ENCODE measurements around the gene KSR2. TPM values are rescaled to one million over a fixed set of nuclear protein-coding genes. Genes with fewer than 3 reads are reported as not detected.
A peak's percentile ranks its signal among the peaks of the same experiment; 100 is the strongest.

KSR2 gene
- total RNA-seq, 2 donors from 2014 or later, result 1.2 to 1.3 TPM

DNA sequence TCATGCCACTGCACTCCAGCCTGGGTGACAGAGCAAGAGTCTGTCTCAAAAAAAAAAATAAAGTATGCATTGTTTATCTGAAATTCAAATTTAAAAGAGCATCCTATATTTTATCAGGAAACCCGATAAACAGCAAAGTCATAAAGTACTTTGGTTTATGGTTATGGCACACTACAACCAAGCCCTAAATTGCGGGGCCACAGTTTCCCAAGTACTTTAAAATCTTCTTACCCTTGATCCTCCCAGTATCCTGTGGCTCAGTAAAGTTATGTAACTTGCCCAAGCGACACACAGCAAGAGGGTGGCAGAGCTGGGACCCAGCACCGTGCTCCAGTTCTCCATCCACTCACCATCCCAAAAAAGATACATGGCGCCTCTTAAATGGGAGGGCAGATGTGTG is 35.2 kb downstream of the KSR2 start:
- Histone ChIP-seq H3K9ac (ENCODE audit: low read depth in 2 of 2, low read length in 2 of 2) (no peak overlapping the region), H3K36me3 (no peaks in the 10 kb centered on the region), H3K9me3 (no peaks in the 10 kb centered on the region), H3K27ac (no peak overlapping the region), H3K4me3 (no peak overlapping the region), H3K27me3 (no peaks in the 10 kb centered on the region), H3K4me1 (peaks cover 6% of the 10 kb centered on the region)
- TF ChIP-seq, protein P1, sequence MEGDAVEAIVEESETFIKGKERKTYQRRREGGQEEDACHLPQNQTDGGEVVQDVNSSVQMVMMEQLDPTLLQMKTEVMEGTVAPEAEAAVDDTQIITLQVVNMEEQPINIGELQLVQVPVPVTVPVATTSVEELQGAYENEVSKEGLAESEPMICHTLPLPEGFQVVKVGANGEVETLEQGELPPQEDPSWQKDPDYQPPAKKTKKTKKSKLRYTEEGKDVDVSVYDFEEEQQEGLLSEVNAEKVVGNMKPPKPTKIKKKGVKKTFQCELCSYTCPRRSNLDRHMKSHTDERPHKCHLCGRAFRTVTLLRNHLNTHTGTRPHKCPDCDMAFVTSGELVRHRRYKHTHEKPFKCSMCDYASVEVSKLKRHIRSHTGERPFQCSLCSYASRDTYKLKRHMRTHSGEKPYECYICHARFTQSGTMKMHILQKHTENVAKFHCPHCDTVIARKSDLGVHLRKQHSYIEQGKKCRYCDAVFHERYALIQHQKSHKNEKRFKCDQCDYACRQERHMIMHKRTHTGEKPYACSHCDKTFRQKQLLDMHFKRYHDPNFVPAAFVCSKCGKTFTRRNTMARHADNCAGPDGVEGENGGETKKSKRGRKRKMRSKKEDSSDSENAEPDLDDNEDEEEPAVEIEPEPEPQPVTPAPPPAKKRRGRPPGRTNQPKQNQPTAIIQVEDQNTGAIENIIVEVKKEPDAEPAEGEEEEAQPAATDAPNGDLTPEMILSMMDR (IDR thresholded peaks at IDR 0.05), result no peak
- intact Hi-C loops (cut with DNase I), result no loop called here
- DNase-seq, result peak; percentile 23

DNA sequence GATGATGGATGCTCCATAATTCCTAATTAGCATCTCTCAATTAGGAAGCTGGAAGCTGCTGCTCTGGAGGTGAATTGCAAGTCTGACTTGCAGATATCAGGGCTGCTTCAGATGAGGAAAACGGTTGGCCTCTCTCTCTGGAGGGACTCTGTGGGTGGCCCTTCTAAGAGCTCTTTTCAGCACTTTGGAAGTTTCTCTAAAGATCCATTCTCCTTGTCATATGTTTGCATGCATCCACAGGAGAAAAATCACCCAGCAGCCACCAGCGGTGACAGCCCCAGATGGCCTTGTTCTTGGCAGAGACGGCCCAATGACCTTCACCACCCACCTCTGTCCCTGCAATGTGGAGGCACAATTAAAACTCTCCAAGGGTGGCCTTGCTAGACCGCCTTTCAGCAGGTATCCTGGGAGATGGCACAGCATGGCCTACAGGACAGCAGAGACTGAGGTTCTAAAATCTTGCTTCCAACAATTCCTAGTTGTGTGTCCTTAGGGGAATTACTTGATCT is 42.3 kb downstream of the KSR2 start:
- TF ChIP-seq, protein P1 (IDR thresholded peaks at IDR 0.05), result no peak
- DNase-seq, result no peak
- H3K9ac ChIP-seq (ENCODE audit: low read depth in 2 of 2, low read length in 2 of 2), result no peak overlapping the region
- H3K4me3 ChIP-seq, result no peak overlapping the region
- no peaks in the 10 kb centered on the region for H3K27me3 ChIP-seq
- H3K9me3 ChIP-seq, result no peaks in the 10 kb centered on the region
- no peak overlapping the region for H3K27ac ChIP-seq
- intact Hi-C loops (cut with DNase I), result no loop called here
- H3K36me3 ChIP-seq, result no peaks in the 10 kb centered on the region
- no peaks in the 10 kb centered on the region for H3K4me1 ChIP-seq

DNA sequence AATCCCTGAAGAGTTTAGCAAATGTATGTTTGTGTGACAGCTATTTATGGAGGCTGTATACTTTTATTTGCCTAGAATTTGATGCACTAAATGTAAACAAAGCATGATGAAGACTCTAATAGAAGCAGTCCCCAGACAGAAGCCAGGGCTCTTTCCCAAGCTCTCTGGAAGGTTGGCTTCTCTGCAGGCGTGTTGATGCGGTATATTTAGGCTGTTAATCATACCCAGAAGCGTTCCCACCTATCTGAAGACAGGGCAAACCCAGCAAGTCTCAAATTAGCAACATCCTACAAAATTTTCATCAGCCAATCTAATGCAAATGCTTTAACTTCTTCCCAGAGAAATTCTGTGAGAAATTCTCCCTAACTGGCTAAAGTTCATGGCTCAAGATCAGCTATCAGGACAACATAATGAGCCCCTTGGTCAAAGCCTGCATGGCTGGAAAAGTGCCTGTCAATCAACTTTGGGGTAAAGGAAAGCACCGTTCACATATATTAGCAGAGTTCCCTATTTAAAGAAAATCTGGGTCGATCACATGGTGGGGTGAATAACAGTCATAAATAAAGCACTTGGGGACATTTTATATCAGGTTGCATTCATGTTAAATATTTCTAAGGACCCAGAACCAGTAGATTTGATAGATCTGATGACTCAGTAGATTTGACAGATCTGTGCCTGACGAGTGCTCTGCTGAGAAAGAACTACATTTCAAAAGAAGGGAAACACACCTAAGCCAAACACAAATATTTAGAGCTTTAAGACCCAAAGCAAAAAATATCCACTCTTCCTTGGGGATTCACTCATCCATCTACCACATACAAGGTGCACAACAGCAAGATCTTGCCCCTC is 46.6 kb downstream of the KSR2 start:
- H3K9me3 ChIP-seq, result no peaks in the 10 kb centered on the region
- TF ChIP-seq, protein P1 (IDR thresholded peaks at IDR 0.05), result no peak
- H3K4me1 ChIP-seq, result no peaks in the 10 kb centered on the region
- no peaks in the 10 kb centered on the region for H3K27me3 ChIP-seq
- H3K9ac ChIP-seq (ENCODE audit: low read depth in 2 of 2, low read length in 2 of 2), result no peak overlapping the region
- DNase-seq, result no peak
- no peak overlapping the region for H3K4me3 ChIP-seq
- H3K36me3 ChIP-seq, result no peaks in the 10 kb centered on the region
- H3K27ac ChIP-seq, result no peak overlapping the region
- intact Hi-C loops (cut with DNase I), result no loop called here

DNA sequence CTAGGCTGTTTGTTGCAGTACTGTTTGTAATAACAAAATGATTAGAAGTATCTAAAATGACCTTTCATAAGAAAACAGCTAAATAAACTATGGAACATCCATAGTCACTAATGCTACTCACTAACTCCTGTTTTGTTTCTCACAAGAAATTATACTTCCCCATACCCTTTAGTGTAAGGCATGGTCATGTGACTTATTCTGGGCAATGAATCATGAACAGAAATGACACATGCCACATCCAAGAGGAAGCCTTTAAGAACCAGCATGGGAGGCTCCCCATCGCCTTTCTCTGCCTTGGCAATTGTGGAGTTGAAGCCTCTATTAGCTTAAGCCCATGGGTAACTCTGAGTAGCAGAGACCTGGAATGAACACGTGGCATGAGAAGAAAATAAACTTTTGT is 49.3 kb downstream of the KSR2 start:
- H3K27me3 ChIP-seq, result no peaks in the 10 kb centered on the region
- H3K9me3 ChIP-seq, result no peaks in the 10 kb centered on the region
- H3K9ac ChIP-seq (ENCODE audit: low read depth in 2 of 2, low read length in 2 of 2), result no peak overlapping the region
- DNase-seq, result no peak
- H3K27ac ChIP-seq, result no peak overlapping the region
- TF ChIP-seq, protein P1 (IDR thresholded peaks at IDR 0.05), result no peak
- no peaks in the 10 kb centered on the region for H3K36me3 ChIP-seq
- intact Hi-C loops (cut with DNase I), result no loop called here
- H3K4me1 ChIP-seq, result no peaks in the 10 kb centered on the region
- no peak overlapping the region for H3K4me3 ChIP-seq

DNA sequence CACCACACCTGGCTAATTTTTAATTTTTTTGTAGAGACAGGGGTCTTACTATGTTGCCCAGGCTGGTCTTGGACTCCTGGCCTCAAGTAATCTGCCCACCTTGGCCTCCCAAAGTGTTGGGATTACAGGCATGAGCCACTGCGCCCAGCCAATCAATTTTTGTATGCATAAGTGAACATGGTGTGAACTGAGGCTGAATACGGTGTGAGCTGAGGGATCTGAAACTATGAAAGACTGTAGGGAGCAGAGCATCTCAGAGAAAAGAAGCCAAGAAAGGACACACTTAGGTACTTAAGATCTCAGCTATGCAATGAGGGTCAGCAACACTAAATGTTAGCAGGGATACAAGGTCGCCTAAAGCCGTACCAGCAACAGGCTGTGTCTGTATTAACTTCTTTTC is 54.1 kb downstream of the KSR2 start:
- H3K36me3 ChIP-seq, result no peaks in the 10 kb centered on the region
- intact Hi-C loops (cut with DNase I), result no loop called here
- no peaks in the 10 kb centered on the region for H3K9me3 ChIP-seq
- no peak for DNase-seq
- H3K4me3 ChIP-seq, result no peak overlapping the region
- H3K27ac ChIP-seq, result no peak overlapping the region
- H3K4me1 ChIP-seq, result no peaks in the 10 kb centered on the region
- H3K9ac ChIP-seq (ENCODE audit: low read depth in 2 of 2, low read length in 2 of 2), result no peak overlapping the region
- TF ChIP-seq, protein P1 (IDR thresholded peaks at IDR 0.05), result no peak
- H3K27me3 ChIP-seq, result no peaks in the 10 kb centered on the region

All from colonic mucosa (tissue), 4 donors.